HepG2 (cell line): ENCODE data around the gene DDX46.

Experiments
- RERE ChIP-seq: IDR thresholded peaks from 2 replicates; pipeline ENCODE4 v1.6.1; 2016; ENCODE audit warnings: low read depth, missing genetic modification reagents, missing compliant biosample characterization
- ZBTB8A ChIP-seq: sonication (generic); formaldehyde crosslinking; IDR thresholded peaks from 2 replicates; pipeline ENCODE4 v1.4.0; 2020; ENCODE audit warnings: mild to moderate bottlenecking, low read depth, missing genetic modification reagents, borderline replicate concordance
- ZNF280B ChIP-seq: sonication (generic); formaldehyde crosslinking; IDR thresholded peaks from 2 replicates; pipeline ENCODE4 v1.5.0; 2020; ENCODE audit warnings: missing genetic modification reagents, mild to moderate bottlenecking, borderline replicate concordance
- ZNF350 ChIP-seq: sonication (generic); formaldehyde crosslinking; IDR thresholded peaks from 2 replicates; pipeline ENCODE4 v1.4.0; 2020; ENCODE audit warnings: mild to moderate bottlenecking, low read depth, missing genetic modification reagents, borderline replicate concordance
- TF ChIP-seq, protein P1 (sequence below): sonication (generic); formaldehyde crosslinking; conservative IDR thresholded peaks from 2 replicates; pipeline ENCODE4 v1.4.0; 2020; ENCODE audit warnings: missing genetic modification reagents

DNA sequence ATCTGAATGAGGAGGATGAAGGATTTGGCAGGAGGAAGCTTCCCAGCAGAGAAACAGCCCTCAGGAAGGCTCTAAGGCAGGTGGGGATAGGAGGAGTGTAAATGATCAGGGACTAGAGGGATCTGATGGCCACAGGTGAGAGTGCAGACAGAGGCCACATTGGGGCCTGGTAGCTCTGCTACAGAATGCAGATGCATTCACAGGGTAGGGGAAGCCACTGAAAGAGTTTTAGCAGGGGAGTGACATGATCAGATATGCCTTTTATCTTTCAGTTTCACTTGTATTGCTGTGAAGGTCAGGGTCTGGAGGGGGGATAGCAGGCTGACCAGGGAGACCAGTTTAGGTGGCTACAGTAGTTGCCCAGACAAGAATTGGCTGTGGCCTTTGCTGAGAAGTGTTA is 118.6 kb downstream of the DDX46 start:
- TF ChIP-seq ZNF350 = no peak
- no peak for TF ChIP-seq ZBTB8A (CRISPR knock-in tag)
- TF ChIP-seq, protein P1, sequence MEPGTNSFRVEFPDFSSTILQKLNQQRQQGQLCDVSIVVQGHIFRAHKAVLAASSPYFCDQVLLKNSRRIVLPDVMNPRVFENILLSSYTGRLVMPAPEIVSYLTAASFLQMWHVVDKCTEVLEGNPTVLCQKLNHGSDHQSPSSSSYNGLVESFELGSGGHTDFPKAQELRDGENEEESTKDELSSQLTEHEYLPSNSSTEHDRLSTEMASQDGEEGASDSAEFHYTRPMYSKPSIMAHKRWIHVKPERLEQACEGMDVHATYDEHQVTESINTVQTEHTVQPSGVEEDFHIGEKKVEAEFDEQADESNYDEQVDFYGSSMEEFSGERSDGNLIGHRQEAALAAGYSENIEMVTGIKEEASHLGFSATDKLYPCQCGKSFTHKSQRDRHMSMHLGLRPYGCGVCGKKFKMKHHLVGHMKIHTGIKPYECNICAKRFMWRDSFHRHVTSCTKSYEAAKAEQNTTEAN (CRISPR knock-in tag) = no peak
- no peak for TF ChIP-seq RERE (CRISPR knock-in tag)
- no peak for TF ChIP-seq ZNF280B (CRISPR knock-in tag)
